GM13976 (cell line): ENCODE results near the gene ELL.

Experiments used
- DNase-seq: peaks from one replicate; pipeline ENCODE4 v3.0.0; 2012; ENCODE audit warnings: low spot score
- CTCF ChIP-seq: IDR thresholded peaks from 2 replicates; pipeline ENCODE4 v1.5.1; 2012; ENCODE audit warnings: borderline replicate concordance, mild to moderate bottlenecking; ENCODE audit not compliant: insufficient read depth; ENCODE audit errors: extremely low read depth, missing control alignments, control extremely low read depth
- in situ Hi-C: fragments of 300-500 bp; cut with MboI; formaldehyde crosslinking; loops from one replicate; pipeline ENCODE4 v1.12.0; 2022; ENCODE audit warnings: low sequenced_read_pairs, mixed read lengths, inconsistent platforms; ENCODE audit not compliant: unreplicated experiment

Gene ELL

GRCh38 chr19:18456974-18457373 lies 64.9 kb downstream of the ELL start:
- TF ChIP-seq CTCF, result no peak
- in situ Hi-C loops, result no loop called here
- DNase-seq, result no peak

GRCh38 chr19:18456279-18456678 lies 65.6 kb downstream of the ELL start:
- no peak for TF ChIP-seq CTCF
- in situ Hi-C loops, result no loop called here
- DNase-seq, result no peak

- no peak for DNase-seq
- in situ Hi-C loops, result no loop called here
- no peak for TF ChIP-seq CTCF
Measured at GRCh38 chr19:18453269-18454024, 68.4 kb downstream of the ELL start.

- in situ Hi-C loops, result no loop called here
- no peak for DNase-seq
- no peak for TF ChIP-seq CTCF
Measured at GRCh38 chr19:18452386-18452785, 69.5 kb downstream of the ELL start.

- TF ChIP-seq CTCF, result peak; percentile 99
- in situ Hi-C loops, result no loop called here
- peak; percentile 94 for DNase-seq
Measured at GRCh38 chr19:18450931-18451836, 70.7 kb downstream of the ELL start.

GRCh38 chr19:18450021-18450930 lies 71.6 kb downstream of the ELL start:
- DNase-seq, result no peak
- in situ Hi-C loops, result no loop called here
- TF ChIP-seq CTCF, result no peak
